Occipital lobe (tissue), 2 donors: ENCODE measurements around the gene DGKZ. TPM values are rescaled to one million over a fixed set of nuclear protein-coding genes. Genes with fewer than 3 reads are reported as not detected.

ENCODE experiments used
- DNase-seq: peaks from one replicate; lab custom pipeline; 2025; lab: John Stamatoyannopoulos, UW
- total RNA-seq: library from RNA; depleted of rRNA; stranded (reverse); fragments of >200 nt; gene quantifications from one replicate; pipeline ENCODE4 v1.2.3, GENCODE V29; 2014

Gene DGKZ
- total RNA-seq, 1 donor from 2014 or later, result 33.5 TPM

DNA sequence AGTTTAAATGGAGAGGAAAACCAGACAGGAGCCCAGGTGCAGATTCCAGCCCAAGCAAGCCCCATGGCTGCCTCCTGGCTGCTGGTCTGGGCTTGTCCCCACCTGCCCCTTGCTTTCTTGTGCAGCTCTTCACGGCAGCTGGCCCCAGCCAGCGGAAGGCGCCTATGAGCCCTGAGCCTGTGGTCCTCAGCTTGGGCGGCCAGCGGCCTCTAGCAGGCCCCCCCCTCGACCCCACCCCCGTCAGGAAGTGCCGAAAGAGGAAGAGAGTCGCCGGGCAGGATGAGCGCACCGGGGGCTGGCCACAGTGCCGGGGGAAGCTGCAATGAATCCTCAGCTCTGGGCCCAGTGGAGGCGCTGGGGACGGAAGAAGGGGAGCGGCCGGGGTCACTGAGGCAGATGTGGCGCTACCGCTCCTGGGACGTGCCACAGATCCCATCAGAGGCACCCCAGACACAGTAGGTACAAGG is 2.1 kb upstream of the DGKZ start:
- no peak for DNase-seq

GRCh38 chr11:46345881-46346484 is 1.3 kb upstream of the DGKZ start:
- no peak for DNase-seq

GRCh38 chr11:46347637-46348311 is 511 bp downstream of the DGKZ start:
- no peak for DNase-seq

DNA sequence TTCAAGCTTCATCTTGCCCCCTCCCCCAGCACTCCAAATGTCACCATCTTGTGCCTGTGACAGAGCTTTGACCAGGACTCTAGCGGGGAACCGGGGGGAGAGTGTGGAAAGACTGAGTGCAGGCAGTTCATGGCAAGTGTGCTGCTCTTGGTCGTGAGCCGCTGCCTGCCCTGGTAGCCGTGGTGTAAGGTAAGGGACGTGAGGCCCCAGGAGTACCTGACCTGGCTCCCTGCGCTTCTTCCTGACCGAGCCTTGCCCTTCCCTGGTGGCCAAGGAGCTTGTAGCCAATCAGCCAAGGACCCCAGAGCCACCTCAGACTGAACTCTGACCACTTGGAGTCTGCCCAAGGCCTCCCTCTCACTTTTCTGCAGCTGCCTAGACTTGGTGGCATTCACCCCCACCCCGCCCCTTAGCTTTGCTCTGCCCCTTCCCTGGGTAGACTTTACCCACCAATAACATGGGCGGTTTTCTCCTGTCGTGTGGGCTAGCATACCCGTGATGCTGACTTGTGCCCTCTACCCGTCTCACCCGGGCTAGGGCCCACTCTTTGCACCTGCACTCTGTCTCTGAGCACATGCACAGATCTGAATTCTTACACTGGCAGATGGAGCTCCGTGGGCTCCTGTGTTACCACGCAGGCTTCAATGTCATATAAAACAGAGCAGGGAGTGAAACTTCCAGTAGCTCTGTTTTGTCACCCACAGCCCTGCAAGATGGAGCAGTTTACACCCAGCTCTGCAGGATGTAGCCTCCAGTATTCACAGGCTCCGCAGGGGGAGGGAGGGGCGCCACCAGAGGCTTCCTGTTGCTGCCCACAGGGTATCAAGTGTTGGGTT is 1.5 kb downstream of the DGKZ start:
- DNase-seq, result no peak

DNA sequence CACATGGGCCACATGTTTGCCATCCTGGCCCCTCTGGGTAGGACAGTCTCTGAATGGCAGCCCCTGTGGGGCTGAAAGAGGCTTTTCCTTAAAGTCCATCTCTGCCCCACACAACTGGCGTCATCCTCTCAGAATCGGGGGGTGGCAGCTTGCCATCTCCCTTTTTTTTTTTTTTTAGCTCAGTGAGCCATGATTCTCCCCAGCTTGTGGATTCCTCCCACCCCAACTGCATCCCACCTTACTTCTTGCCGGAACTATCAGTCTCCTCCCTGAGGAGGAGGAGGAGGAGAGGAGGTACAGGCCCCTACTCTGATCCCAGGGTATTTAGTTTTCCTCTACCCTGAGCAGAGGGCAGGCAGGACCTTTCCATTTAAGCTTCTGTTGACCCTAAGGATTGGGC is 3.4 kb downstream of the DGKZ start:
- DNase-seq, result no peak

GRCh38 chr11:46351148-46351547 is 3.9 kb downstream of the DGKZ start:
- no peak for DNase-seq

GRCh38 chr11:46351606-46352005 is 4.3 kb downstream of the DGKZ start:
- DNase-seq, result no peak

- DNase-seq, result peak; percentile 51
Measured at GRCh38 chr11:46352063-46352841, 5.0 kb downstream of the DGKZ start.

- peak; percentile 74 for DNase-seq
Measured at GRCh38 chr11:46353698-46354097, 6.4 kb downstream of the DGKZ start.

DNA sequence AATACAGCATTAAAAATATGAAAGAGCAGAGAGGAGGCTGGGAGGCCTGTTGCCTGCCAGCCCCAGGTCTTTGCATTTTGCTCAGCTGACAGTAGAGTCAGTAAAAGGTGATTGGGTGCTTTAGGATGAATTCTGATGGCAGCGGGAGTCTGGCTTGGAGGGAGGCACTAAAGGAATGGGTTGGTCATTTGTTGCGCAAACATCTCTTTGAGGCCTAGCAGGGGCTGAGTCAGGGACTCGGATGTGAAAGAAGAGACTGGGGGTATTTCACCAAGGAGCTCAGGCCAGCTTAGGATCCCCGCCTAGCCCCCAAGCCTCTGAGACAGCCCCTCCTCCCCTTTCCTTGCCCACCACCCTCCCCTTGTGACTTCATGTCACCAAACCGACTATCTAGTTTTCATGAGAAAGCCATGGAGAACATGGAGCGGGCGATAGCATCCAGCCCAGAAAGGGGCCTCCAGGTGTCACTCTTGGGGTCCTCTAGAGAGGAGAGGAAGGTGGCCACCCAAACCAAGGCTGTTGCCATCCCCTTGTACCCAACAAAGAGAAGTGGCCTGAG is 9.7 kb downstream of the DGKZ start:
- DNase-seq, result no peak

DNA sequence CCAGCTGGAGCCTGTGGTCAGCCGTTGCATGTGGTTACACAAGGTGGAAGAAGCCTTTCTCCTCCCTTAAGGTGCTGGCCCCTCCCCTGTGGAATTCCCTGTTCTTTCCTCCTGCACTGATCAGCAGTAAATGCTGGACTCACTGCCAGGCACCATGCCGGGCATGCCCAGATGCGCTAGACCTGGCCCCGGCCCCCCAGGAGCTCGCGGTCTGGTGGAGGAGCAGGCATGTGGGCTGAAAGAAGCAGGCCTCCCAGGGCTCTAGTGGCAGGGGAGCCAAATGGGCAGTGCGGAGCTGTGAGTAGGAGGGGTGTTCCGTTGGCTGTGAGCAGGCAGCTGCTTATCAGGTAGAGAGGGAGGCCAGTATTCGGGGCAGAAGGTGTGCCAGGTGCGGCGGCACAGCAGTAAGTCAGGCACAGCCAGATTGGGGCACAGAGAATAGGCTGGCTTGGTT is 10.2 kb downstream of the DGKZ start:
- no peak for DNase-seq

- DNase-seq, result no peak
Measured at GRCh38 chr11:46359953-46360352, 12.7 kb downstream of the DGKZ start.

DNA sequence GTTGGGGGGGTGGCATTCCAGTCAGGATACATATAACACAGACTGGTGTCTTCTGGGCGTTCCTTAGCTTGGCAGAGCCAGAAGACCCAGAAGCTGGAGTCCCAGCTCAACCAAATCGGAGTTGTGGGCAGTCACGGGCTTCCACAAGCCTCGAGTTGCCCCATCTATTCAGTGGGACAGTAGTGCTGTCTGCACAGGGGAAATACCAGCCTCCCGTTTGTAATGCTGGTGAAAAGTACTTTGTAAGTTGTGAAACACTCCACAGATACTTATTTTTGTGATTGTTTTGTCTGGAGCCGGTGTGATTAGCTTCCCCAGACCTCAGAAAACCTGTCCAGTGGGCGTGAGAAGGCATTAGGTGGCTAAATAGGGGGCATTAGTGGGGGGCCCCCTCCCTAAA is 13.6 kb downstream of the DGKZ start:
- no peak for DNase-seq

- DNase-seq, result peak; percentile 82
Measured at GRCh38 chr11:46361283-46362155, 14.3 kb downstream of the DGKZ start.

GRCh38 chr11:46362156-46363030 is 15.1 kb downstream of the DGKZ start:
- DNase-seq, result no peak

- DNase-seq, result peak; percentile 55
Measured at GRCh38 chr11:46363031-46363407, 15.8 kb downstream of the DGKZ start.

DNA sequence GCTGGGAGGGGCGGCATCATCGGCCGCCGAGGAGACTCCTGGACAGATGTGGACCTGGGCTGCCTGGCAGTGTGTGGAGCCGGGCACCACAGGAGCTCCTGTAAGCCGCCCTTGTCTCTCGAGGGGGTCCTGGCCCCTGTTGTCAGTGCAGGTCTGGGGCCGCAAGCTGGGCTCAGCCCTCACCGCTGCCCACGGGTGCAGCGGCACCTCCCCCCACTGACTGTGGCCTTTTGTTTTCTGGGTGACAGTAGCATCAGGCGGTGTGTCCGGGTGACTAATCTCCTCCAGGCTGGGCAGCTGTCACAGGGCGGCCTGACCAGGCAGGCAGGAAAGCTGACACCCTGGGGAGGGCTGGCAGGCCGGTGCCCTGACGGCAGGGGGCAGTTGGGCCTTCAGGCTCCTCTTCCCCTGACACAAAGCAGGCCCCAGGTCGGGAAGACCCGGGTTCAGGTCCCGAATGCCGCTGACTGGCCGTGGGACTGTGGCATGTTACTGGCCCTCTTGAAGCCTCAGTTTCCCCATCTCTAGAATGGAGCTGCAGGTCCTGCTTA is 16.3 kb downstream of the DGKZ start:
- peak; percentile 73 for DNase-seq

DNA sequence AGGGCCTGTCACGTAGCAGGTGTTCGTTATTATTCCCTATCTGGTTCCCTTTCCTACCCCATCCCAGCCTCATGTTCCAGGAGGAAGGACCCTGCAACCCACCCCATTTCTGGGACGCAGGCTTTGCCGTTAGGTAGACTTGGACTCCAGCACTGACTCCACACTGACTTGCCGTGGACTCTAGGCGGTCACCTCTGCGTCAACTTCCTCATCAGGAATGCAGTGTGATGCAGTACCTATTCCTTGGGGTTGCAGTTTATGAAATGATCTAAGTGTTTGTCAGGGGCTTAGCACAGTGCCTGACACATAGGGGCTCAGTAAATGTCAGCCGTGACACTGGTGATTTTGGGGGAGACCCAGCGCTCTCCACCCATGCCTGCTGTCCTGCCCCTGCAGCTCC is 16.8 kb downstream of the DGKZ start:
- no peak for DNase-seq

DNA sequence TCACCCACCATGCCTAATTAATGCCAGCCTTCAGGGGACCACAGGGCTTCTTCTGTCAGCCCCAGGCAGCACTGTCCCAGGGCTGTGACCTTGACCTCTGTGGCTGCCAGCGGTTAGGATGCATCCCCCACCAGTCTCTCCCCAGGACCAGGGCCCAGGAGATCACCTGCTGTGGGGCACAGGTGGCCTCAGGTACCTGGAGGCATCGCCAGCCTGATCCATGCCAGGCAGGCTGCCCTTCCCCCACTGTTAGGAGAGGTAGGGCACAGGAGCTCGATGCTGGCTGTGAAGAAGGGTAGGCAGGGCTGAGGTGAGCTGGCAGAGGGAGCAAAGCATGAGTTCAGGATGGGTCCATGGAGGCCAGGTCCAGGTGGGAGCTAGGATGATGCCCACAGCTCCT is 17.5 kb downstream of the DGKZ start:
- DNase-seq, result no peak
